ENCODE measurements around the gene TRMT112.

DNA sequence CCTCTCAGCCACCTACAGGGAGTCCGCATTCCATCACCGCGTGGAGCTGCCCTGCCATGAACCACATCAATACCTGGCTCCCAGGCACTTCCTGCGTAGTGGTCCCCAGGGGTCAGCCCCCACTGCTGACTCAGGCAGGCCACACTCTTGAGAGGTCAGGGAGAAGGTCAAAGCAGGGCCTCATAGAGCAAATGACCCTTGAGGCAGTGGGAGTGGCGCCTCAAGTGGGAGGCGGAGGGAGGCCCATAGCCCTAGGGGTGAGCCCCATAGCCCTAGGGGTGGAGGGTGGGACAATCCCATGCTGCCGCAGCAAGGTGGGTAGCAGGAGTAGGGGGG lies 5.5 kb upstream of the TRMT112 start:
- TF ChIP-seq, protein P1, sequence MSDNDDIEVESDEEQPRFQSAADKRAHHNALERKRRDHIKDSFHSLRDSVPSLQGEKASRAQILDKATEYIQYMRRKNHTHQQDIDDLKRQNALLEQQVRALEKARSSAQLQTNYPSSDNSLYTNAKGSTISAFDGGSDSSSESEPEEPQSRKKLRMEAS (IDR thresholded peaks at IDR 0.05): no peak
- TF ChIP-seq CEBPB (IDR thresholded peaks at IDR 0.05): no peak

Data from Ishikawa (cell line).